Panc1 (cell line): ENCODE results near the gene RNF225.

Source experiments
- CTCF ChIP-seq: fragments of 450-650 bp; IDR thresholded peaks from 2 replicates; pipeline ENCODE4 v1.5.1; 2017; ENCODE audit warnings: mild to moderate bottlenecking
- REST ChIP-seq, 2 experiments: IDR thresholded peaks; 2 replicates each; pipeline ENCODE4 v1.6.1; 2011 to 2012; ENCODE audit warnings: low read depth in 2 of 2, control low read depth in 1 of 2, low read length in 1 of 2, mild to moderate bottlenecking in 1 of 2, moderate library complexity in 1 of 2; ENCODE audit not compliant: insufficient read depth in 1 of 2

GRCh38 chr19:58350871-58351557, 44.4 kb upstream of the RNF225 start:
- TF ChIP-seq CTCF (no peak), REST (IDR thresholded peaks at IDR 0.05; ENCODE audit: insufficient read depth in 1 of 2, low read depth in 2 of 2, low read length in 1 of 2) (no peak)
